ENCODE measurements around the gene COX6B2. TPM values are rescaled to one million over a fixed set of nuclear protein-coding genes. Genes with fewer than 3 reads are reported as not detected.
A peak's percentile ranks its signal among the peaks of the same experiment; 100 is the strongest.

COX6B2 gene
- total and polyA plus RNA-seq, 3 experiments from 2014 or later, result not detected

- Histone ChIP-seq H3K9me3 (ENCODE audit: low read length) (no peaks in the 10 kb centered on the region), H3K4me1 (ENCODE audit: insufficient read depth, low read length) (peaks cover 13% of the 10 kb centered on the region), H3K36me3 (ENCODE audit: insufficient read depth, low read length) (no peaks in the 10 kb centered on the region), H3K27ac (ENCODE audit: low read depth, low read length) (no peak overlapping the region), H3K4me3 (ENCODE audit: low read length) (peak overlapping the region; percentile 47), H3K27me3 (ENCODE audit: insufficient read depth, low read length, poor library complexity, severe bottlenecking) (peaks cover 22% of the 10 kb centered on the region)
- CTCF ChIA-PET, result interaction anchor here (1.4 kb wide), 1 partner anchor 15 kb away, joined by 4 read pairs; the partner anchor contains the start of gene KMT5C
- Mint-ChIP-seq H3K9me3 (no peaks in the 10 kb centered on the region), H3K27me3 (peaks cover 24 to 47% of the 10 kb centered on the region in 2 donors), H3K27ac (peak overlapping the region in 4 of 8 donors; percentile 81 to 89 (median 84)), H3K36me3 (no peaks in the 10 kb centered on the region), H3K4me3 (peak overlapping the region; percentile 65 to 90 (median 83)), H3K4me1 (peaks cover 17 to 38% (median 24%) of the 10 kb centered on the region in 3 donors)
- peak; percentile 52 to 73 (median 73) for DNase-seq
- POLR2A ChIA-PET, result no interaction called here
These were observed 469 bp downstream of the COX6B2 start for GRCh38 chr19:55353803-55354697.

- no peak overlapping the region for H3K27ac ChIP-seq (ENCODE audit: low read depth, low read length)
- Mint-ChIP-seq H3K9me3 (no peaks in the 10 kb centered on the region), H3K27me3 (peaks cover 24 to 47% of the 10 kb centered on the region in 2 donors), H3K36me3 (no peaks in the 10 kb centered on the region), H3K27ac (peak overlapping the region in 6 of 8 donors; percentile 19 to 70 (median 43)), H3K4me3 (peak overlapping the region; percentile 65 to 90 (median 83)), H3K4me1 (peaks cover 17 to 38% (median 24%) of the 10 kb centered on the region in 3 donors)
- POLR2A ChIA-PET, result no interaction called here
- peak overlapping the region; percentile 47 for H3K4me3 ChIP-seq (ENCODE audit: low read length)
- DNase-seq, result no peak
- no peaks in the 10 kb centered on the region for H3K36me3 ChIP-seq (ENCODE audit: insufficient read depth, low read length)
- CTCF ChIA-PET, result interaction anchor here (1.4 kb wide), 1 partner anchor 14 kb away, joined by 4 read pairs; the partner anchor contains the start of gene KMT5C
- H3K9me3 ChIP-seq (ENCODE audit: low read length), result no peaks in the 10 kb centered on the region
- peaks cover 22% of the 10 kb centered on the region for H3K27me3 ChIP-seq (ENCODE audit: insufficient read depth, low read length, poor library complexity, severe bottlenecking)
- peaks cover 13% of the 10 kb centered on the region for H3K4me1 ChIP-seq (ENCODE audit: insufficient read depth, low read length)
These were observed 1.1 kb downstream of the COX6B2 start for GRCh38 chr19:55353356-55353802.

- H3K27me3 ChIP-seq (ENCODE audit: insufficient read depth, low read length, poor library complexity, severe bottlenecking), result peaks cover 22% of the 10 kb centered on the region
- POLR2A ChIA-PET, result interaction anchor here (2.3 kb wide), 1 partner anchor 13 kb away, joined by 6 read pairs; the partner anchor contains the start of gene KMT5C
- Mint-ChIP-seq H3K4me1 (peaks cover 17 to 38% (median 24%) of the 10 kb centered on the region in 3 donors), H3K4me3 (peak overlapping the region; percentile 11 to 88 (median 81)), H3K27ac (peak overlapping the region in 4 of 8 donors; percentile 54 to 70 (median 57)), H3K9me3 (no peaks in the 10 kb centered on the region), H3K27me3 (peaks cover 27 to 47% of the 10 kb centered on the region in 2 donors), H3K36me3 (no peaks in the 10 kb centered on the region)
- H3K27ac ChIP-seq (ENCODE audit: low read depth, low read length), result no peak overlapping the region
- no peak overlapping the region for H3K4me3 ChIP-seq (ENCODE audit: low read length)
- peaks cover 13% of the 10 kb centered on the region for H3K4me1 ChIP-seq (ENCODE audit: insufficient read depth, low read length)
- CTCF ChIA-PET, result interaction anchor here (1.4 kb wide), 1 partner anchor 13 kb away, joined by 4 read pairs; the partner anchor contains the start of gene KMT5C
- H3K9me3 ChIP-seq (ENCODE audit: low read length), result no peaks in the 10 kb centered on the region
- no peak for DNase-seq
- no peaks in the 10 kb centered on the region for H3K36me3 ChIP-seq (ENCODE audit: insufficient read depth, low read length)
These were observed 1.9 kb downstream of the COX6B2 start for GRCh38 chr19:55352549-55353145.

GRCh38 chr19:55352040-55352439 is 2.5 kb downstream of the COX6B2 start:
- no peak for DNase-seq
- Mint-ChIP-seq H3K36me3 (no peaks in the 10 kb centered on the region), H3K27ac (peak overlapping the region in 1 of 8 donors; percentile 55), H3K9me3 (no peaks in the 10 kb centered on the region), H3K4me1 (peaks cover 17 to 38% (median 24%) of the 10 kb centered on the region in 3 donors), H3K4me3 (peak overlapping the region in 3 of 7 donors; percentile 12 to 72 (median 32)), H3K27me3 (peaks cover 27 to 42% of the 10 kb centered on the region in 2 donors)
- H3K36me3 ChIP-seq (ENCODE audit: insufficient read depth, low read length), result no peaks in the 10 kb centered on the region
- ChIA-PET CTCF (no interaction called here), POLR2A (interaction anchor here (2.3 kb wide), 1 partner anchor 13 kb away, joined by 6 read pairs; the partner anchor contains the start of gene KMT5C)
- H3K27me3 ChIP-seq (ENCODE audit: insufficient read depth, low read length, poor library complexity, severe bottlenecking), result peaks cover 22% of the 10 kb centered on the region
- peaks cover 13% of the 10 kb centered on the region for H3K4me1 ChIP-seq (ENCODE audit: insufficient read depth, low read length)
- no peaks in the 10 kb centered on the region for H3K9me3 ChIP-seq (ENCODE audit: low read length)
- no peak overlapping the region for H3K27ac ChIP-seq (ENCODE audit: low read depth, low read length)
- H3K4me3 ChIP-seq (ENCODE audit: low read length), result no peak overlapping the region

GRCh38 chr19:55350620-55351315 is 3.8 kb downstream of the COX6B2 start:
- Mint-ChIP-seq H3K27ac (peak overlapping the region in 1 of 8 donors; percentile 14), H3K36me3 (no peaks in the 10 kb centered on the region), H3K27me3 (peaks cover 27 to 40% of the 10 kb centered on the region in 2 donors), H3K9me3 (no peaks in the 10 kb centered on the region), H3K4me3 (no peak overlapping the region), H3K4me1 (peaks cover 17 to 38% (median 24%) of the 10 kb centered on the region in 3 donors)
- H3K4me1 ChIP-seq (ENCODE audit: insufficient read depth, low read length), result peaks cover 13% of the 10 kb centered on the region
- CTCF ChIA-PET, result no interaction called here
- H3K4me3 ChIP-seq (ENCODE audit: low read length), result no peak overlapping the region
- no peaks in the 10 kb centered on the region for H3K36me3 ChIP-seq (ENCODE audit: insufficient read depth, low read length)
- no peak for DNase-seq
- peaks cover 22% of the 10 kb centered on the region for H3K27me3 ChIP-seq (ENCODE audit: insufficient read depth, low read length, poor library complexity, severe bottlenecking)
- H3K9me3 ChIP-seq (ENCODE audit: low read length), result no peaks in the 10 kb centered on the region
- POLR2A ChIA-PET, result interaction anchor here (2.3 kb wide), 1 partner anchor 12 kb away, joined by 6 read pairs; the partner anchor contains the start of gene KMT5C
- H3K27ac ChIP-seq (ENCODE audit: low read depth, low read length), result no peak overlapping the region

GRCh38 chr19:55348317-55349034 is 6.0 kb downstream of the COX6B2 start:
- Histone ChIP-seq H3K27me3 (ENCODE audit: insufficient read depth, low read length, poor library complexity, severe bottlenecking) (peaks cover 21% of the 10 kb centered on the region), H3K9me3 (ENCODE audit: low read length) (no peaks in the 10 kb centered on the region), H3K4me1 (ENCODE audit: insufficient read depth, low read length) (peaks cover 7% of the 10 kb centered on the region), H3K4me3 (ENCODE audit: low read length) (no peak overlapping the region), H3K36me3 (ENCODE audit: insufficient read depth, low read length) (no peaks in the 10 kb centered on the region), H3K27ac (ENCODE audit: low read depth, low read length) (no peak overlapping the region)
- no peak overlapping the region for H3K27ac Mint-ChIP-seq
- no peaks in the 10 kb centered on the region for H3K9me3 Mint-ChIP-seq
- H3K36me3 Mint-ChIP-seq, result peaks cover 0 to 9% (median 2%) of the 10 kb centered on the region in 3 donors
- CTCF ChIA-PET, result no interaction called here
- H3K4me1 Mint-ChIP-seq, result peaks cover 11 to 26% (median 21%) of the 10 kb centered on the region in 3 donors
- no peak overlapping the region for H3K4me3 Mint-ChIP-seq
- DNase-seq, result no peak
- H3K27me3 Mint-ChIP-seq, result peaks cover 24 to 34% of the 10 kb centered on the region in 2 donors
- POLR2A ChIA-PET, result no interaction called here

- H3K36me3 Mint-ChIP-seq, result peaks cover 0 to 13% (median 2%) of the 10 kb centered on the region in 3 donors
- DNase-seq, result no peak
- Histone ChIP-seq H3K27ac (ENCODE audit: low read depth, low read length) (no peak overlapping the region), H3K27me3 (ENCODE audit: insufficient read depth, low read length, poor library complexity, severe bottlenecking) (peaks cover 12% of the 10 kb centered on the region), H3K4me1 (ENCODE audit: insufficient read depth, low read length) (no peaks in the 10 kb centered on the region), H3K4me3 (ENCODE audit: low read length) (no peak overlapping the region), H3K9me3 (ENCODE audit: low read length) (no peaks in the 10 kb centered on the region), H3K36me3 (ENCODE audit: insufficient read depth, low read length) (no peaks in the 10 kb centered on the region)
- peak overlapping the region in 1 of 8 donors; percentile 12 for H3K27ac Mint-ChIP-seq
- H3K4me3 Mint-ChIP-seq, result no peak overlapping the region
- peaks cover 15 to 25% of the 10 kb centered on the region in 2 donors for H3K27me3 Mint-ChIP-seq
- peaks cover 2 to 16% (median 11%) of the 10 kb centered on the region in 3 donors for H3K4me1 Mint-ChIP-seq
- CTCF ChIA-PET, result no interaction called here
- no peaks in the 10 kb centered on the region for H3K9me3 Mint-ChIP-seq
- POLR2A ChIA-PET, result no interaction called here
These were observed 7.0 kb downstream of the COX6B2 start for GRCh38 chr19:55347442-55348009.

Measured in CD8-positive, alpha-beta memory T cell (primary cell).